A549 (cell line): ENCODE results near the gene CXCR5. TPM values are rescaled to one million over a fixed set of nuclear protein-coding genes. Genes with fewer than 3 reads are reported as not detected.
A peak's percentile ranks its signal among the peaks of the same experiment; 100 is the strongest.

Experiments used
- ATAC-seq, 2 experiments: fragments of 200-7000 bp in 1 of 2; fragments of >200 bp in 1 of 2; cut with Nextera tagmentation in 1 of 2; cut with Tn5 transposase in 1 of 2; 3 replicates each; pipeline versions ENCODE4 v1.8.0 to v1.9.1; 2018 to 2020; ENCODE audit warnings: mild to moderate bottlenecking in 1 of 2, moderate library complexity in 1 of 2
- CTCF ChIA-PET: fragments of 300-600 bp; sonication (Branson Sonifier 250); formaldehyde crosslinking; extraction: SDS; loops from one replicate; lab custom pipeline; 2021; ENCODE audit warnings: antibody characterized with exemption, inconsistent platforms; lab: Yijun Ruan, JAX
- POLR2A ChIA-PET: fragments of 350-600 bp; formaldehyde crosslinking; extraction: SDS; loops from one replicate; lab custom pipeline; 2021; ENCODE audit warnings: antibody characterized with exemption, inconsistent platforms; lab: Yijun Ruan, JAX
- DNase-seq, 2 experiments: peaks; one replicate each; pipeline versions ENCODE4 v3.0.0 to v3.0.0-alpha.2; 2011 to 2016; ENCODE audit warnings: low read depth in 1 of 2, low spot score in 1 of 2
- FAIRE-seq: peaks from 2 replicates; lab custom pipeline; 2011; peaks lifted over from hg19 to GRCh38; lab: Jason Lieb, UNC
- H3K27ac ChIP-seq, 2 experiments: fragments of >200 bp; sonication (Bioruptor Twin); formaldehyde crosslinking; 3 replicates each; pipeline ENCODE4 v1.5.1; 2016 to 2017
- H3K4me1 ChIP-seq: fragments of >200 bp; sonication (Bioruptor Twin); formaldehyde crosslinking; 3 replicates; pipeline ENCODE4 v1.6.1; 2016
- H3K4me2 ChIP-seq: fragments of >200 bp; sonication (Bioruptor Twin); formaldehyde crosslinking; 3 replicates; pipeline ENCODE4 v1.6.1; 2016
- H3K4me3 ChIP-seq: fragments of >200 bp; sonication (Bioruptor Twin); formaldehyde crosslinking; 3 replicates; pipeline ENCODE4 v1.5.1; 2016
- H3K9me3 ChIP-seq: fragments of >200 bp; sonication (Bioruptor Twin); formaldehyde crosslinking; 3 replicates; pipeline ENCODE4 v1.6.1; 2016
- BCL3 ChIP-seq: fragments of >200 bp; sonication (Bioruptor Twin); formaldehyde crosslinking; IDR thresholded peaks from 3 replicates; pipeline ENCODE4 v1.6.1; 2016
- CBX8 ChIP-seq: fragments of 200-600 bp; sonication (generic); IDR thresholded peaks from 2 replicates; pipeline ENCODE4 v1.6.1; 2016
- CEBPB ChIP-seq, 2 experiments: fragments of >200 bp in 1 of 2; sonication (Bioruptor Twin) in 1 of 2; formaldehyde crosslinking in 1 of 2; IDR thresholded peaks; 2 replicates each; pipeline ENCODE4 v1.6.1; 2012 to 2016
- CTCF ChIP-seq: fragments of >200 bp; sonication (Bioruptor Twin); formaldehyde crosslinking; IDR thresholded peaks from 3 replicates; pipeline ENCODE4 v1.5.1; 2016
- EHMT2 ChIP-seq: fragments of 200-600 bp; sonication (generic); IDR thresholded peaks from 2 replicates; pipeline ENCODE4 v1.6.1; 2016; ENCODE audit warnings: antibody characterized with exemption, low read depth, mild to moderate bottlenecking, moderate library complexity
- ESRRA ChIP-seq: fragments of 150-350 bp; IDR thresholded peaks from 2 replicates; pipeline ENCODE4 v1.6.1; 2014; ENCODE audit warnings: mild to moderate bottlenecking, low read length, borderline replicate concordance
- HOXB13 ChIP-seq: fragments of 250-450 bp; sonication (Bioruptor Pico); IDR thresholded peaks from 2 replicates; pipeline ENCODE4 v1.5.0; 2020; ENCODE audit warnings: low read depth, mild to moderate bottlenecking, moderate library complexity
- JUN ChIP-seq, 2 experiments: fragments of >200 bp; sonication (Bioruptor Twin); formaldehyde crosslinking; IDR thresholded peaks; 2 replicates in 1 of 2; 3 replicates in 1 of 2; pipeline ENCODE4 v1.6.1; 2016 to 2017
- KDM1A ChIP-seq: fragments of 200-600 bp; sonication (generic); IDR thresholded peaks from 2 replicates; pipeline ENCODE4 v1.6.1; 2016; ENCODE audit warnings: low read depth, mild to moderate bottlenecking
- NPAS2 ChIP-seq: fragments of 250-450 bp; sonication (Bioruptor Pico); IDR thresholded peaks from 2 replicates; pipeline ENCODE4 v1.8.0; 2022; ENCODE audit warnings: mild to moderate bottlenecking, moderate library complexity, borderline replicate concordance
- PHF8 ChIP-seq: fragments of 200-600 bp; sonication (generic); IDR thresholded peaks from 2 replicates; pipeline ENCODE4 v1.6.1; 2016; ENCODE audit warnings: low read depth, mild to moderate bottlenecking, antibody characterized with exemption, moderate library complexity, borderline replicate concordance
- POLR2A ChIP-seq: IDR thresholded peaks from 2 replicates; pipeline ENCODE4 v1.6.1; 2012; ENCODE audit warnings: mild to moderate bottlenecking, low read length
- POLR2AphosphoS2 ChIP-seq: conservative IDR thresholded peaks from 2 replicates; pipeline ENCODE4 v1.6.1; 2012; ENCODE audit warnings: low read length, improper control_type of control experiment, inconsistent platforms
- RNF2 ChIP-seq: fragments of 200-600 bp; sonication (generic); IDR thresholded peaks from 2 replicates; pipeline ENCODE4 v1.6.1; 2016; ENCODE audit warnings: low read depth, mild to moderate bottlenecking, antibody characterized with exemption, moderate library complexity, borderline replicate concordance
- SMC3 ChIP-seq: fragments of >200 bp; sonication (Bioruptor Twin); formaldehyde crosslinking; IDR thresholded peaks from 3 replicates; pipeline ENCODE4 v1.6.1; 2018; ENCODE audit warnings: inconsistent platforms
- ZFP36 ChIP-seq: fragments of 450-650 bp; IDR thresholded peaks from 2 replicates; pipeline ENCODE4 v1.6.1; 2014; ENCODE audit warnings: borderline replicate concordance; ENCODE audit not compliant: partially characterized antibody
- ZNF302 ChIP-seq: fragments of 250-450 bp; sonication (Bioruptor Pico); IDR thresholded peaks from 2 replicates; pipeline ENCODE4 v1.9.0; 2021; ENCODE audit warnings: inconsistent platforms, mild to moderate bottlenecking, moderate library complexity
- WGBS: methylation state at CpG from one replicate; pipeline ENCODE4 v1.1.6; 2017; ENCODE audit errors: missing lambda C conversion rate; 5-methylcytosine and 5-hydroxymethylcytosine counted together
- polyA plus RNA-seq, 4 experiments: library from polyadenylated mRNA; depleted of rRNA in 3 of 4; stranded (reverse); fragments of >200 nt; fragmentation: RNase III in 1 of 4; extraction: RNeasy Plus Mini Kit Qiagen cat#74134 plus additional on column Dnase treatment in 1 of 4; gene quantifications; 2 replicates in 3 of 4; 3 replicates in 1 of 4; pipeline ENCODE4 v1.2.3, GENCODE V29; 2011 to 2017
- TF ChIP-seq, protein P1 (sequence below): fragments of 450-650 bp; IDR thresholded peaks from 2 replicates; pipeline ENCODE4 v1.6.1; 2014; ENCODE audit warnings: antibody characterized with exemption
- TF ChIP-seq, protein P2 (sequence below): fragments of 250-450 bp; sonication (Bioruptor Pico); IDR thresholded peaks from 2 replicates; pipeline ENCODE4 v1.5.0; 2020; ENCODE audit warnings: low read depth, mild to moderate bottlenecking, moderate library complexity

The CXCR5 gene
- polyA plus RNA-seq, 2 of the 4 experiments (the other 2 are of a cell fraction), result 0.04 TPM; not detected in 1

DNA sequence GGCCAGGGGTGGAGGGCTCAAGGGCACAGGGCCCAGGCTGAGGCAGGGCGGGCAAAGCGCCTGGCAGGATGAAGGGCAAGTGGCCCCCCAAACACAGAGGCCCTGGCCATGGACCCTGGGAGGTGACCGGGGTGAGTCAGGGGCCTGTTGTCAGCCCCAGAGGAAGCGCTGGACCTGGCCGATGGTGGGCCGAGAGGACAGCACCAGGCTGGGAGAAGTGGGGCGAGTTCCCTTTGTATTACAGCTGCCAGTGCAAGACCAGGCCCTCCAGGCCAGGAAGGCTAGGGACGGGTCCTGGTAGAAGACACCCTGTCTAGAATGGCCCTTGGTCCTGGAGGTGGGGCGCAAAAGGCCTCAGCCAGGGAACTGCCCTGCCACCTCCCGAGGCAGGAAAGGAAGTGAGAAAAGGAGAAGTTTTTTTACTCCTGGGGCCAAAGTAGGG lies 12.8 kb downstream of the CXCR5 start:
- FAIRE-seq (no peak), ATAC-seq (0 out of 6 replicates have a peak, but pooled peaks of 1 of the 2 experiments have one; percentile 1), DNase-seq (no peak)
- ChIA-PET POLR2A (interaction anchor here (1.8 kb wide), 1 partner anchor 29 kb away, joined by 6 read pairs; the partner anchor contains the start of gene BCL9L), CTCF (interaction anchor here (2.0 kb wide), 1 partner anchor 61 kb away, joined by 5 read pairs; no protein-coding TSS in a partner anchor)
- H3K9me3 ChIP-seq, result no peaks in the 10 kb centered on the region
- TF ChIP-seq POLR2AphosphoS2 (peak; percentile 47), HOXB13 (CRISPR knock-in tag) (no peak), SMC3 (no peak), CTCF (no peak), NPAS2 (no peak), JUN (IDR thresholded peaks at IDR 0.05) (peak in 1 of 2 experiments; percentile 48; a peak in 1 of 5 replicates)
- H3K4me2 ChIP-seq, result no peak overlapping the region
- 79% methylated on average over 7 of the region's 10 CpGs for WGBS
- H3K4me1 ChIP-seq, result peaks cover 42% of the 10 kb centered on the region; the same call in 2 of the 3 replicates
- H3K4me3 ChIP-seq, result no peak overlapping the region
- peak overlapping the region in 1 of 2 experiments; percentile 63; a peak in 3 of 6 replicates for H3K27ac ChIP-seq

DNA sequence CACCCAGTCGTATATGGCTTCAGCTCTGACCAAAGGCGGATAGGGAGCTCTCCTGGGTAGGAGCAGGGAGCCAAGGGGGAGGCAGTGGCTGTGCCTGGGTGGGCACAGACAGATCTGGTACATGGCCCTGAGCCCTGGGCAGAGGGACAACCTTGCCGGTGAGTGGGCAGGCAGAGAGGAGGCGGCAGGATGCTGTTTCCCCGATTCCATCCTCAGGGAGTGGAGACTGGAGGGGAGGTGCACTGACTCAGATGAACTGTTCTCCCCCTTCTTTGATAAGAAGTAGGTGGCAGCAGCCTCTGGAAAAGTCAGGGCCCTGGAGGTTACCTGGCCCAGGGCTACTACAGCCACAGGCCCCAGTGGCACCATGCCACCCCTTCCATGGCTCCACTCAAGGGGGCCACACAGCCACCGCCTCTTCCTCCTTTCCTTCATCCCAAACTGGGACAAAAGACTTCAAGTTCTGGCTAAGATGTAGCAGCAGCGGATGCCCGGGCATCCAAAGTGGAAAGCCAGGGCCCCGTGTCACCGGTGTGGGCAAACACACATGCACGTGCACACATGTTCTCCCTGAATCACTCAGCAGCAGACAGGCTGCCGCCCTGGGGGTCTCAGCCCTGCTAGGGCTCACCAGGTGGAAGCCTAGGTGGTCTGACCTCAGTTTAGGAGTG lies 13.4 kb downstream of the CXCR5 start:
- Histone ChIP-seq H3K9me3 (no peaks in the 10 kb centered on the region), H3K4me1 (peaks cover 42% of the 10 kb centered on the region; the same call in 2 of the 3 replicates)
- 0 out of 6 replicates have a peak, but pooled peaks of 1 of the 2 experiments have one; percentile 1 for ATAC-seq
- TF ChIP-seq KDM1A (no peak), EHMT2 (no peak), CEBPB (IDR thresholded peaks at IDR 0.05) (no peak), PHF8 (no peak), CBX8 (no peak), ESRRA (no peak), RNF2 (no peak), SMC3 (no peak), POLR2A (no peak), BCL3 (no peak), ZFP36 (no peak), ZNF302 (CRISPR knock-in tag) (no peak)
- TF ChIP-seq, protein P1, sequence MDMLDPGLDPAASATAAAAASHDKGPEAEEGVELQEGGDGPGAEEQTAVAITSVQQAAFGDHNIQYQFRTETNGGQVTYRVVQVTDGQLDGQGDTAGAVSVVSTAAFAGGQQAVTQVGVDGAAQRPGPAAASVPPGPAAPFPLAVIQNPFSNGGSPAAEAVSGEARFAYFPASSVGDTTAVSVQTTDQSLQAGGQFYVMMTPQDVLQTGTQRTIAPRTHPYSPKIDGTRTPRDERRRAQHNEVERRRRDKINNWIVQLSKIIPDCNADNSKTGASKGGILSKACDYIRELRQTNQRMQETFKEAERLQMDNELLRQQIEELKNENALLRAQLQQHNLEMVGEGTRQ, result no peak
- TF ChIP-seq, protein P2, sequence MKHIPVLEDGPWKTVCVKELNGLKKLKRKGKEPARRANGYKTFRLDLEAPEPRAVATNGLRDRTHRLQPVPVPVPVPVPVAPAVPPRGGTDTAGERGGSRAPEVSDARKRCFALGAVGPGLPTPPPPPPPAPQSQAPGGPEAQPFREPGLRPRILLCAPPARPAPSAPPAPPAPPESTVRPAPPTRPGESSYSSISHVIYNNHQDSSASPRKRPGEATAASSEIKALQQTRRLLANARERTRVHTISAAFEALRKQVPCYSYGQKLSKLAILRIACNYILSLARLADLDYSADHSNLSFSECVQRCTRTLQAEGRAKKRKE (CRISPR knock-in tag), result no peak
- TF ChIP-seq, all 56 proteins: peak for 0
- FAIRE-seq (no peak), DNase-seq (no peak)
- Histone ChIP-seq H3K4me2 (no peak overlapping the region), H3K27ac (peak overlapping the region in 1 of 2 experiments; percentile 63; a peak in 3 of 6 replicates), H3K4me3 (no peak overlapping the region)
- ChIA-PET CTCF (interaction anchor here (0.8 to 2.0 kb wide), 3 partner anchors 11 to 60 kb away, joined by 3 to 5 read pairs (median 4); no protein-coding TSS in a partner anchor), POLR2A (interaction anchor here (0.5 kb wide), 1 partner anchor 98 kb away, joined by 4 read pairs; no protein-coding TSS in a partner anchor)
- 77% methylated on average over 9 of the region's 12 CpGs for WGBS
